ENCODE results near the gene PER1.
"Not testable (repeated sequence)": the region's sequence is repeated elsewhere in the genome, so short reads cannot be mapped to it uniquely, and the experiment has no call there.

Gene PER1

GRCh38 chr17:8152112-8152775, at the start of gene PER1:
PER1 (minus strand) TSS chr17:8152404; CDS start chr17:8150706, 1,698 bp downstream.
- peak; percentile 57 to 99 (median 94) for DNase-seq

- peak in 50 of 51 donors; percentile 40 to 98 (median 85) for DNase-seq
Measured at GRCh38 chr17:8192070-8192815, 40.0 kb upstream of the PER1 start.

- no peak for DNase-seq
Measured at GRCh38 chr17:8190506-8190905, 38.3 kb upstream of the PER1 start.

- DNase-seq, result peak; percentile 73 to 99 (median 98)
Measured at GRCh38 chr17:8189711-8190477, 37.7 kb upstream of the PER1 start, which contains the start of gene BORCS6. BORCS6 (minus strand) TSS chr17:8190180; CDS start chr17:8190140, 40 bp downstream.

- DNase-seq, result peak in 9 of 51 donors; percentile 18 to 49 (median 26)
Measured at GRCh38 chr17:8189041-8189710, 37.0 kb upstream of the PER1 start.

- DNase-seq, result peak in 5 of 51 donors; percentile 10 to 31 (median 16)
Measured at GRCh38 chr17:8188263-8188839, 36.1 kb upstream of the PER1 start.

- peak in 50 of 51 donors; percentile 15 to 91 (median 68) for DNase-seq
Measured at GRCh38 chr17:8187517-8188262, 35.5 kb upstream of the PER1 start.

- DNase-seq, result peak in 50 of 51 donors; percentile 43 to 97 (median 86)
Measured at GRCh38 chr17:8186787-8187516, 34.7 kb upstream of the PER1 start.

GRCh38 chr17:8186446-8186786, 34.2 kb upstream of the PER1 start:
- peak in 3 of 51 donors; percentile 57 to 69 (median 68) for DNase-seq

GRCh38 chr17:8185582-8186445, 33.6 kb upstream of the PER1 start:
- DNase-seq, result peak; percentile 55 to 91 (median 80)

- no peak for DNase-seq
Measured at GRCh38 chr17:8176998-8177731, 25.0 kb upstream of the PER1 start.

- peak in 48 of 51 donors; percentile 15 to 92 (median 64) for DNase-seq
Measured at GRCh38 chr17:8176197-8176940, 24.2 kb upstream of the PER1 start, which contains the start of gene TMEM107. TMEM107 (minus strand) TSS chr17:8176380; CDS start chr17:8176286, 94 bp downstream.

GRCh38 chr17:8175795-8176196, 23.6 kb upstream of the PER1 start:
- peak in 3 of 51 donors; percentile 44 to 51 (median 47) for DNase-seq

GRCh38 chr17:8173871-8174322, 21.7 kb upstream of the PER1 start:
- DNase-seq, result no peak

GRCh38 chr17:8173056-8173870, 21.1 kb upstream of the PER1 start:
- peak in 44 of 51 donors; percentile 17 to 97 (median 70) for DNase-seq

- not testable (repeated sequence) for DNase-seq
Measured at GRCh38 chr17:8170186-8170585, 18.0 kb upstream of the PER1 start.

Measured in hypothalamus (tissue), 51 donors.